ENCODE data around the gene GTPBP1. TPM values are rescaled to one million over a fixed set of nuclear protein-coding genes. Genes with fewer than 3 reads are reported as not detected.

Gene GTPBP1
- polyA plus RNA-seq, 3 donors from 2014 or later, result 13.0 to 35.5 (median 15.4) TPM

DNA sequence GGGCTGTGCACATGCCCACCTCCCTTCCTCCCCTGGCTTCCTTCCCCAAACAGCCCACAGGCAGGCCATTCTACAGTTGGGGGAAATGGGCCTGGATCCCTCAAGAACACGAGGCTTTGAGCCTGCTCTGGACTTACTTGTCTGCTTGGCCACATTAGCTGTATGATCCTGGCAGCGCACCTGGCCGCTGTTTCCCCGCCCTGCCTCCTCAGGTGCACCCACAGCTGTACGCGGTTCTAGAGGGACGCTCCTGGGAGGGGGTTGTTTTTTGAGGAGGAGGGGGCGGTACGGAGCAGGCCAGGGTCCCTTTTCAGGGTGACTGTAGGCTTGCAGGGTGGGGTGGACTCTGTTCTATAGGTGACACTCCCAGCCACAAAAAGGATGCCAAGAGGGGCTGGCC is 61.6 kb downstream of the GTPBP1 start:
- no peaks in the 10 kb centered on the region for H3K9me3 Mint-ChIP-seq
- no peaks in the 10 kb centered on the region for H3K36me3 Mint-ChIP-seq
- no peak overlapping the region for H3K27ac Mint-ChIP-seq
- DNase-seq, result no peak
- H3K27me3 Mint-ChIP-seq (ENCODE audit: low read depth in 3 of 3), result peaks cover 0 to 2% (median 0%) of the 10 kb centered on the region in 3 donors
- peaks cover 2 to 4% of the 10 kb centered on the region in 2 donors for H3K4me1 Mint-ChIP-seq
- H3K4me3 Mint-ChIP-seq, result no peak overlapping the region

DNA sequence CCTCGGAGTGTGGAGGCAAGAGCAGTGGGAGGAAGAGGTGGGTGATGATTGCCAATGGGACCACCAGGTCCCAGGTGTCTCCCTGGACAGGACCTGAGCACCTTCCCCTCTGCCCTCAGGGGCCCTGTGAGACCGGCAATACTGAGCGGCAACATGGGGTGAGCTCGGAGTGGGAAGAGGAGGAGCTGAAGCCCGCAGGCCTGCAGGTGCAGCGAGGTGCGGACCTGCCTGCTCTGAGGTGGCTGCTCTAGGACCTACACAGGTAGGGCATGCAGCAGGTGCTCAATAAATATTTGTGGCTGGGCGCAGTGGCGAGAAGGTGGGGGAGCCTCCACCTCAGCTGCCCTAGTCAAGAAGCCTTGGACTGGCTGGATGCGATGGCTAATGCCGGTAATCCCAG is 62.3 kb downstream of the GTPBP1 start:
- H3K9me3 Mint-ChIP-seq, result no peaks in the 10 kb centered on the region
- H3K4me3 Mint-ChIP-seq, result no peak overlapping the region
- H3K4me1 Mint-ChIP-seq, result peaks cover 2 to 4% of the 10 kb centered on the region in 2 donors
- DNase-seq, result no peak
- H3K27me3 Mint-ChIP-seq (ENCODE audit: low read depth in 3 of 3), result peaks cover 0 to 2% (median 0%) of the 10 kb centered on the region in 3 donors
- no peak overlapping the region for H3K27ac Mint-ChIP-seq
- no peaks in the 10 kb centered on the region for H3K36me3 Mint-ChIP-seq

DNA sequence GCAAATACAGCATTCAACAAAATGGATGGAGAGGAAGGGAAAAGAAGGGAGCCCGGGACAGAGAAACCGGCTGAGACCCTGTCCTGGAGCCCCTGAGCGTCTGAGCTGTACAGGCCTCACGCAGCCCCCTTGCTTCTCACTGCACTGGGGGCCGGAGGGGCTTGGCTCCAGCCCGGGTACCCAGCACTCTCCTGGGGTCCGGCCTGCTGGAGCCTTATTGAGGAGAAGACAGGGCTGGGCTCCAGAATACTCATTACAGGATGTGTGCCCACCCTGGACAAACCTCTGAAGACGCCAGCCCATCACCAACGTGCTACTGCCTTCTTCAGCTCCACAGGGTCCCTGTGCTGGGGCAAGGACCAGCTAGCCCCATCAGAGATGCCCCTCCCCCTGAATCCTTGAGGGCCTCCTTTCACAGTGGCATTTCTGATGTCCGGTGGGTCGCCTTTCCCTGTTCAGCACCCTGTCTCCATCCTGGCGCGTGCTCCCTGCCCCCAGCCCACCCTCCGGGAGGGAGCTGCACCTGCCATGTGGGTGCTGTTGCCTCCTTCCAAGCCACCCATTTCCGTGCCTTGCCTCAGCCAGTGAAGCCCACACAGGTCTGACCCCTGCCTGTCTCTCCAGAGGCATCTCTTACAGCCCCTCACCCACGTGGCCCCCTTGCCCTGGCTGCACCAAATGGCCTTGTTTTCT is 64.7 kb downstream of the GTPBP1 start:
- H3K4me3 Mint-ChIP-seq, result no peak overlapping the region
- H3K9me3 Mint-ChIP-seq, result no peaks in the 10 kb centered on the region
- no peak overlapping the region for H3K27ac Mint-ChIP-seq
- no peaks in the 10 kb centered on the region for H3K36me3 Mint-ChIP-seq
- DNase-seq, result no peak
- H3K27me3 Mint-ChIP-seq (ENCODE audit: low read depth in 3 of 3), result peaks cover 0 to 2% (median 1%) of the 10 kb centered on the region in 3 donors
- peaks cover 3 to 9% of the 10 kb centered on the region in 2 donors for H3K4me1 Mint-ChIP-seq

DNA sequence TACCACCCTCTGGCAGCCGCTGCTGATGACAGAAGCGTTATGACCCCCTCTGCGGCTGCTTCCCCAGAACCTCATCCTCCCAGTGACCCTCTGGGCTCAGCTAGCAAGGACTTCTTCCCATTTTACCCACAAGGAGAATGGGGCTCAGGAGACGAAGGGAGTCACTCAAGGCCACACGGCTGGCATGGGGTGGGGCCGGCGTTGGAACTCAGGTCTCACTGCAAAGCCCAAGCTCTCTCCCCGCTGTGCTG is 66.8 kb downstream of the GTPBP1 start:
- H3K27ac Mint-ChIP-seq, result no peak overlapping the region
- H3K27me3 Mint-ChIP-seq (ENCODE audit: low read depth in 3 of 3), result peaks cover 0 to 2% (median 1%) of the 10 kb centered on the region in 3 donors
- DNase-seq, result no peak
- no peaks in the 10 kb centered on the region for H3K36me3 Mint-ChIP-seq
- no peak overlapping the region for H3K4me3 Mint-ChIP-seq
- H3K9me3 Mint-ChIP-seq, result no peaks in the 10 kb centered on the region
- H3K4me1 Mint-ChIP-seq, result peaks cover 6 to 14% of the 10 kb centered on the region in 2 donors

DNA sequence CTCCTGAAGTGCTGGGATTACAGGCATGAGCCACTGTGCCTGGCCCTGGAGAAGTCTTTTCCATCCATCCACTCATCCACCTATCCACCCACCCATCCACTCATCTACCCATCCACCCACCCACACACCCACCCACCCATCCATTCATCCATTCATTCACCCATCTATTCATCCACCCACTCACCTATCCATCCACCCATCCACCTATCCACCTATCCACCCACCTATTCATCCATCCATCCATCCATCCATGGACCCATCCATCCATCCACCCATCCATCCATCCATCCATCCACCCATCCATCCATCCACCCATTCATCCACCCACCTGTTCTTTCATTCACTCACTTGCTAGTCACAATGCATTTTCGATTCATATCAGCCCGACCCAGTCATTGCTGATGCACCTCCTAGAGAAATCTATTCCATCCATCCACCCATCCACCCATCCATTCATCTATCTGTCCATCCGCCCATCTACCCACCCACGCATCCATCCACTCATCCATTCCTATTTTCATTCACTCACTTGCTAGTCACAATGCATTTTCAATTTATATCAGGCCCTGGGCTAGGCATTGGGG is 67.7 kb downstream of the GTPBP1 start:
- Mint-ChIP-seq H3K27ac (no peak overlapping the region), H3K27me3 (ENCODE audit: low read depth in 3 of 3) (peaks cover 0 to 2% (median 1%) of the 10 kb centered on the region in 3 donors), H3K9me3 (no peaks in the 10 kb centered on the region), H3K4me1 (peaks cover 6 to 14% of the 10 kb centered on the region in 2 donors), H3K36me3 (peaks cover 0 to 5% (median 4%) of the 10 kb centered on the region in 3 donors), H3K4me3 (no peak overlapping the region)
- no peak for DNase-seq

DNA sequence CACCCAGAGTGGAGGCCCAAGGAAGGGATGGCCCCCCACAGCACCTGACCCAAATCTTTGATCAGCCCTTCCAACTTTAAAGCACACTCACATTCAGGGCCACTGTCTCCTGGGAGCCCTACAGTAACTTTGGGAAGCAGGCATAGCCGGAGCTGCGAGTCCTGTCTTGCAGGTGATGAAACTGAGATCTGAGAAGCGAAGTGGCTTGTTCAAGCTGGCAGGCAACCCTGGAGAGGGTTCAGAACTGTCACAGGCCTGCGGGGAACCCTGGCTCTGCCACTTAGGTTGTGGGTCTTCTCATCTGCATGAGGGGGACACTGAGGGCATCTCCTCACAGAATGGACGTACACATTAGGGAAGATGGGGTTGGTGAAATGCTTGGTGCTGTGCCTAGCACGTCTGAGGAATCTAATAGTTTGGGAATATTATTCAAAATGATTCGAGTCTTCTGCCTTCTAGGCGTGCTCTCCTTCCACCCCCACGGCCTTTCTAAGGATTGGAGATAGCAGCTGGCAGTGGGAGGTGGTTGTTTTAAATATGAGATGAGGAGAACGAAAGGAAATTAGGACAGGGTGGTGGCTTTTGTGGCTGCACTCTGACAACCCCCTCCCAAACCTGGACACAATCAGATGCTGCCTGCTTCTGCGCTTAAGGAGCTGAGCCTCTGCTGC is 68.9 kb downstream of the GTPBP1 start:
- peaks cover 6 to 14% of the 10 kb centered on the region in 2 donors for H3K4me1 Mint-ChIP-seq
- no peak overlapping the region for H3K4me3 Mint-ChIP-seq
- no peak for DNase-seq
- peaks cover 0 to 2% (median 1%) of the 10 kb centered on the region in 3 donors for H3K27me3 Mint-ChIP-seq (ENCODE audit: low read depth in 3 of 3)
- H3K36me3 Mint-ChIP-seq, result peaks cover 0 to 5% (median 5%) of the 10 kb centered on the region in 3 donors
- H3K27ac Mint-ChIP-seq, result peak overlapping the region in 1 of 6 donors; percentile 18
- no peaks in the 10 kb centered on the region for H3K9me3 Mint-ChIP-seq

DNA sequence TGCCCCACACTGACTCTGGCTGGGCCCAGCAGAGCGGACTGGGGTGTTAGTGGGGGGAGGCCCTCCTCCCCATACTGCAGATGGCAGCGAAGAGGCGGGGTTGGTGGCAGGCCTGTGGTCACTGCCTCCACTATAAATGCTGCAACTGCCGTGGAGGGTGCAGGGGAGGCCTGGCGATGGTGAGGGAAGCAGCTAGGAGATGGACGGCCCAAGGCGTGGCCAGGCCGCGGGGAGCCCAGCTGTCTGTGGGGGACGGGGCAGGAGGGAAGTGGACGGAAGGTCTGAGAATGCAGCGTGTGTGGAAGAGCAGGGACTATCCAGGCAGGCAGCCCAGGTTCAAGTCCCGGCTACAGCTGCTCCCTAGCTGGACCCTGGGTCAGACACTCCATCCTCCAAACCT is 69.9 kb downstream of the GTPBP1 start:
- Mint-ChIP-seq H3K4me1 (peaks cover 6 to 14% of the 10 kb centered on the region in 2 donors), H3K27me3 (ENCODE audit: low read depth in 3 of 3) (peaks cover 0 to 2% (median 1%) of the 10 kb centered on the region in 3 donors), H3K9me3 (no peaks in the 10 kb centered on the region), H3K4me3 (peak overlapping the region in 4 of 5 donors; percentile 16 to 35 (median 32)), H3K27ac (peak overlapping the region in 5 of 6 donors; percentile 33 to 84 (median 67)), H3K36me3 (peaks cover 0 to 8% (median 5%) of the 10 kb centered on the region in 3 donors)
- DNase-seq, result no peak

DNA sequence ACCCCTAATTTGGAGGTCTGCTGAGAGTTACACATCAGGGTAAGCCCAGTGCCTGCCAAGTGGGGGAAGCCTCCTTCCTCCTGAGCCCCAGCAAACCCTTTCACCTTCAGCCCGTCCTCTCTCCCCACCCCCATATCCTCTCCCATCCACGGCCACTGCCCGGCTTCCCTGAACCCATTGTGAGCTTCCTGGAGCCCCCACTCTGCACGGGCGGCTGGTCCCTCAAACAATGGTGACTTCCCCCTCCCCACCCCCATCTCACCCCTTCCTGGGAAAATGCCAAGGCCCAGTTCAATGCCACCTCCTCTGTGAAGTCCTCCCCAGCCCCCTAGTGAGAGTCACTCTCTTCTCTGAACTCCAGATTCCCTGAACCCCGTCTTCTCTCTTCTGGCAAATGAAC is 70.3 kb downstream of the GTPBP1 start:
- DNase-seq, result no peak
- H3K27ac Mint-ChIP-seq, result peak overlapping the region in 2 of 6 donors; percentile 12 to 45
- H3K4me3 Mint-ChIP-seq, result no peak overlapping the region
- H3K9me3 Mint-ChIP-seq, result no peaks in the 10 kb centered on the region
- peaks cover 0 to 8% (median 5%) of the 10 kb centered on the region in 3 donors for H3K36me3 Mint-ChIP-seq
- H3K27me3 Mint-ChIP-seq (ENCODE audit: low read depth in 3 of 3), result peaks cover 0 to 2% (median 1%) of the 10 kb centered on the region in 3 donors
- peaks cover 6 to 14% of the 10 kb centered on the region in 2 donors for H3K4me1 Mint-ChIP-seq

DNA sequence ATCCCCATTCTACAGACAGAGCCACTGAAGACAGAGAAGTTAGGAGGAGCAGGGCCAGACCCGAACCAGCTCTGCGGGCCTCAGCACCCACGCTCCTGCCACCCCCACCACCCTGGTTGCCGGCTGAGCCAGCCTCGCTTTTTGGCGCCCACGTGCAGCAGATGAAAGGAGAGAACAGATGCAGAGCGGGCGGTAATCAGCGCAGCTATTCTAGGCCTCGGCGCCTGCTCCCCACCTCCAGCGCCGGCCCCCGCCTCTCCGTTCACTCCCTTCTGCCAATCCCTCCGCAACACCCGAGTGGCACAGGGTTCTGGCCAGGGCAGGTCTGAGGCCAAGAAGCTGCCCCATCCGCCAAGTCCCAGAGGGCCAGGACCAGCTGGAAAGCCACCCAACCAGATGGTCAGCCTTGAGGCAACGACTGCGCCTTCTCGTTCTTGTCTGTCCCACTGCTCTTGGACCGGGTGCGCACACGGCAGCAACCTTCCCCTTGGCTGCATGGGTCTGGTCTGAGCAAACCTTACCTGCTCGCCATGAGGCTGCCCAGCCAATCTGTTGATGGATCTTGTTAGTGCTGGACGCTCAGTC is 71.4 kb downstream of the GTPBP1 start:
- DNase-seq, result no peak
- peaks cover 6 to 14% of the 10 kb centered on the region in 2 donors for H3K4me1 Mint-ChIP-seq
- H3K9me3 Mint-ChIP-seq, result no peaks in the 10 kb centered on the region
- H3K27me3 Mint-ChIP-seq (ENCODE audit: low read depth in 3 of 3), result peaks cover 0 to 1% (median 0%) of the 10 kb centered on the region in 3 donors
- H3K27ac Mint-ChIP-seq, result no peak overlapping the region
- no peak overlapping the region for H3K4me3 Mint-ChIP-seq
- peaks cover 9 to 17% (median 14%) of the 10 kb centered on the region in 3 donors for H3K36me3 Mint-ChIP-seq

DNA sequence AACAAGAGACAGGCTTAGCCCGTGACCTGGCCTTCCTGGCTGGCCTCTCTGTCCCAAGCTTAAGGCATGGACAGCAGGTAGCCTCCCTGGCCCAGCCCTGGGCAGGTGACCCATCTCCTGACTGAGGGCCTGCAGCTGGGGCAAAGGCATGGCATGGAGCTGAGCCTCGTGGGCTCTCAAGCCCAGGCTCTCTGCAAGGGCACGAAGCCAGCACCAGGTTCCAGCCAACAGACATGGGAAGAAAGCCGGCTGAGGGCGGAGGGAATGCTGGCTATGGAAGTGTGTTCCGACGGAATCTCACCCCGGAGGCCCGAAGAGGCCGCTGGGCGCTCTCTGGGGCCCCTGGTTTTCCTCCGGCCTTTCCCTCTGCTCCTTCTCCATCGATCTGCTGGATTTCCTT is 75.3 kb downstream of the GTPBP1 start:
- no peaks in the 10 kb centered on the region for H3K9me3 Mint-ChIP-seq
- no peak overlapping the region for H3K27ac Mint-ChIP-seq
- peaks cover 11 to 19% (median 15%) of the 10 kb centered on the region in 3 donors for H3K36me3 Mint-ChIP-seq
- H3K4me3 Mint-ChIP-seq, result no peak overlapping the region
- peaks cover 0 to 3% of the 10 kb centered on the region in 2 donors for H3K4me1 Mint-ChIP-seq
- H3K27me3 Mint-ChIP-seq (ENCODE audit: low read depth in 3 of 3), result no peaks in the 10 kb centered on the region
- DNase-seq, result no peak

DNA sequence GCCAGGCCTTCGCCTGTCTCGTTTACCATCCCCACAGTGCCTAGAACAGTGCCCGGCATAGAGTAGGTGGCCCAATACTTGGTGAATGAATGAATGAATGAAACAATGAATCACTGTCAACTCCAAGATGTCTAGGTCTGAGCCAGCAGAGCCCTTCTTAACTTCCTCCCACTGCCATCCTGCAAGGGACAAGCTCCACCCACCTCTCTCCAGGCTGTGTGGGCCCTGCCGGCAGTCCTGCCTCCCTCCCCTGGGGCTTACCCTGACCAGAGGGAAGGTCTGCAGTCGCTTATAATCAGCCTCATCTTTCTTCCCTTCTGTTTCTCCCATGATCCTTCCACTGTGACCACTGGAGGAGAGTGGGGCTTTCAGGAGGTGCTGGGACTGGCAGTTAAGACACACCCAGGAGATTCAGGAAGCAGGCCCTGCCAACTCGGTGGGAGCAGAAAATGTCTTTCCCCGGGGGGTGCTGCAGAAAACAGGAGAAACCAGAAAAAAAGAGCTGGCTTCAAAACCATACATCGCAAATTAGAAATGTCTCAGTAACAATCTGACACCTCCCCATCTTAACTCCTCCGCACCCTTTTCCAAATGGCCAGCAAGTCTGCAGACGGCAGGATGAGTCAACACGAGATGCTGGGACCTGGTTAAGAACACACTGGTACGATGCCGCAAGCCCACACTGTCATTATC is 76.8 kb downstream of the GTPBP1 start:
- Mint-ChIP-seq H3K27ac (peak overlapping the region in 1 of 6 donors; percentile 35), H3K9me3 (no peaks in the 10 kb centered on the region), H3K36me3 (peaks cover 11 to 19% (median 15%) of the 10 kb centered on the region in 3 donors), H3K4me3 (no peak overlapping the region), H3K27me3 (ENCODE audit: low read depth in 3 of 3) (no peaks in the 10 kb centered on the region), H3K4me1 (no peaks in the 10 kb centered on the region)
- DNase-seq, result no peak
